GM23248 (cell line): ENCODE data around the gene CFB. TPM values are rescaled to one million over a fixed set of nuclear protein-coding genes. Genes with fewer than 3 reads are reported as not detected.
A peak's percentile ranks its signal among the peaks of the same experiment; 100 is the strongest.
"Not testable (repeated sequence)": the region's sequence is repeated elsewhere in the genome, so short reads cannot be mapped to it uniquely, and the experiment has no call there.

ENCODE experiments used
- DNase-seq: peaks from one replicate; pipeline ENCODE4 v3.0.0-alpha.2; 2015
- H2AFZ ChIP-seq: fragments of 200-600 bp; sonication (generic); 2 replicates; pipeline ENCODE4 v1.6.1; 2016; ENCODE audit warnings: antibody characterized with exemption
- H3F3A ChIP-seq: fragments of 200-600 bp; sonication (generic); 2 replicates; pipeline ENCODE4 v1.6.1; 2016; ENCODE audit warnings: mild to moderate bottlenecking, antibody characterized with exemption, mixed run types; ENCODE audit not compliant: insufficient read depth
- H3K27ac ChIP-seq: fragments of 200-600 bp; sonication (generic); 2 replicates; pipeline ENCODE4 v1.5.1; 2016; ENCODE audit warnings: mild to moderate bottlenecking
- H3K27me3 ChIP-seq: fragments of 200-600 bp; sonication (generic); replicated peaks from 2 replicates; pipeline ENCODE4 v1.6.1; 2016; ENCODE audit warnings: mild to moderate bottlenecking; ENCODE audit not compliant: insufficient read depth
- H3K36me3 ChIP-seq: fragments of 200-600 bp; sonication (generic); 2 replicates; pipeline ENCODE4 v1.6.1; 2016; ENCODE audit warnings: low read depth, mild to moderate bottlenecking
- H3K4me1 ChIP-seq: fragments of 200-600 bp; sonication (generic); 2 replicates; pipeline ENCODE4 v1.6.1; 2016; ENCODE audit warnings: mild to moderate bottlenecking; ENCODE audit not compliant: insufficient read depth
- H3K4me2 ChIP-seq: fragments of 200-600 bp; sonication (generic); one replicate; pipeline ENCODE4 v1.6.1; 2016; ENCODE audit warnings: mild to moderate bottlenecking; ENCODE audit not compliant: unreplicated experiment
- H3K4me3 ChIP-seq: fragments of 200-600 bp; sonication (generic); 2 replicates; pipeline ENCODE4 v1.5.1; 2016; ENCODE audit warnings: mild to moderate bottlenecking
- H3K79me2 ChIP-seq: fragments of 200-600 bp; sonication (generic); 2 replicates; pipeline ENCODE4 v1.6.1; 2016; ENCODE audit warnings: mild to moderate bottlenecking; ENCODE audit not compliant: insufficient read depth
- H3K9ac ChIP-seq: fragments of 200-600 bp; sonication (generic); 2 replicates; pipeline ENCODE4 v1.6.1; 2016; ENCODE audit warnings: mild to moderate bottlenecking
- H3K9me2 ChIP-seq: fragments of 200-600 bp; sonication (generic); 2 replicates; pipeline ENCODE4 v1.6.1; 2016; ENCODE audit warnings: mixed run types, mild to moderate bottlenecking, moderate library complexity; ENCODE audit not compliant: insufficient read depth
- H3K9me3 ChIP-seq: fragments of 200-600 bp; sonication (generic); one replicate; pipeline ENCODE4 v1.6.1; 2017; ENCODE audit warnings: low read depth
- H4K20me1 ChIP-seq: fragments of 200-600 bp; sonication (generic); 2 replicates; pipeline ENCODE4 v1.6.0; 2016; ENCODE audit not compliant: insufficient read depth
- EZH2 ChIP-seq: fragments of 200-600 bp; sonication (generic); IDR thresholded peaks from 2 replicates; pipeline ENCODE4 v1.6.1; 2018; ENCODE audit warnings: antibody characterized with exemption, mild to moderate bottlenecking; ENCODE audit not compliant: insufficient read depth, poor library complexity, severe bottlenecking
- EZH2phosphoT487 ChIP-seq: fragments of 200-600 bp; sonication (generic); IDR thresholded peaks from 2 replicates; pipeline ENCODE4 v1.6.1; 2018; ENCODE audit warnings: antibody characterized with exemption, moderate library complexity, mild to moderate bottlenecking, low read depth; ENCODE audit not compliant: insufficient read depth
- WGBS, 2 experiments: methylation state at CpG; one replicate each; pipeline ENCODE4 v1.1.6; 2015 to 2017; ENCODE audit warnings: low lambda C conversion rate in 2 of 2, low coverage in 1 of 2; ENCODE audit errors: missing lambda C conversion rate in 2 of 2; 5-methylcytosine and 5-hydroxymethylcytosine counted together
- in situ Hi-C: fragments of 300-500 bp; cut with MboI; formaldehyde crosslinking; loops from 2 replicates; pipeline ENCODE4 v1.15.0; 2020
- polyA plus RNA-seq: library from polyadenylated mRNA; unstranded; fragments of >200 nt; fragmentation: Nextera tagmentation; extraction: Ambion mirVana; gene quantifications from 2 replicates; pipeline ENCODE4 v1.2.1, GENCODE V29; 2016
- total RNA-seq: library from RNA; depleted of rRNA; stranded (reverse); fragments of >200 nt; shearing (Covaris generic); gene quantifications from 2 replicates; pipeline ENCODE4 v1.2.3, GENCODE V29; 2014

Gene CFB
- total and polyA plus RNA-seq, 2 experiments from 2014 or later = 3.9 to 4.4 TPM

- Histone ChIP-seq H3F3A (peaks cover 23% of the 10 kb centered on the region), H3K9me3 (no peaks in the 10 kb centered on the region), H3K27ac (peak within 1 kb of the TSS; percentile 96), H3K9me2 (no peaks in the 10 kb centered on the region), H3K36me3 (peaks cover 5% of the 10 kb centered on the region; the same call in 1 of the 2 replicates), H2AFZ (peak within 1 kb of the TSS; percentile 60), H3K27me3 (no peaks in the 10 kb centered on the region), H3K4me3 (peak within 1 kb of the TSS; percentile 90), H3K9ac (peak within 1 kb of the TSS; percentile 99), H4K20me1 (no peaks in the 10 kb centered on the region), H3K4me1 (peaks cover 13% of the 10 kb centered on the region), H3K79me2 (peaks cover 56% of the 10 kb centered on the region), H3K4me2 (peak within 1 kb of the TSS; percentile 98)
- WGBS, 2 experiments = 1 to 2% methylated on average over 39 to 58 of the region's 62 CpGs
- TF ChIP-seq EZH2phosphoT487 = no peak
- no peak for TF ChIP-seq EZH2
- in situ Hi-C loops = no loop called here
- DNase-seq = peak; percentile 100
These were observed 26.3 kb downstream of the CFB start, which contains the start of gene DXO for GRCh38 chr6:31971993-31972708. DXO (minus strand) TSS chr6:31972138; CDS start chr6:31971675, 463 bp downstream.

- in situ Hi-C loops = no loop called here
- H3K9me2 ChIP-seq = no peaks in the 10 kb centered on the region
- H3K4me2 ChIP-seq = peak overlapping the region; percentile 98
- H3K27me3 ChIP-seq = no peaks in the 10 kb centered on the region
- peaks cover 23% of the 10 kb centered on the region for H3F3A ChIP-seq
- H3K4me1 ChIP-seq = peaks cover 13% of the 10 kb centered on the region
- peak; percentile 87 for DNase-seq
- no peak for TF ChIP-seq EZH2
- TF ChIP-seq EZH2phosphoT487 = no peak
- H3K9ac ChIP-seq = peak overlapping the region; percentile 99
- H4K20me1 ChIP-seq = no peaks in the 10 kb centered on the region
- peak overlapping the region; percentile 90 for H3K4me3 ChIP-seq
- H3K79me2 ChIP-seq = peaks cover 51% of the 10 kb centered on the region
- peak overlapping the region; percentile 60 for H2AFZ ChIP-seq
- 0 out of 2 replicates have a peak, but pooled peaks cover 5% of the 10 kb centered on the region for H3K36me3 ChIP-seq
- H3K27ac ChIP-seq = peak overlapping the region; percentile 96
- H3K9me3 ChIP-seq = no peaks in the 10 kb centered on the region
- WGBS, 2 experiments = 4% methylated on average over 19 of the region's 19 CpGs
These were observed 26.9 kb downstream of the CFB start for GRCh38 chr6:31972709-31973350.

GRCh38 chr6:31976065-31976464 lies 30.2 kb downstream of the CFB start:
- WGBS, 2 experiments = 90% methylated on average over 22 of the region's 30 CpGs; no CpG with 5 or more reads in 1 of the 2 experiments
- in situ Hi-C loops, H4K20me1 ChIP-seq, H3K9me3 ChIP-seq, H3K9me2 ChIP-seq, H3K9ac ChIP-seq, H3K4me1 ChIP-seq, H2AFZ ChIP-seq, H3K4me3 ChIP-seq, DNase-seq, H3K27me3 ChIP-seq, H3K27ac ChIP-seq, H3K4me2 ChIP-seq: not testable (repeated sequence)
- Histone ChIP-seq H3F3A (peaks cover 12% of the 10 kb centered on the region), H3K79me2 (peaks cover 43% of the 10 kb centered on the region), H3K36me3 (peaks cover 11% of the 10 kb centered on the region; the same call in 1 of the 2 replicates)

- Histone ChIP-seq H3K36me3 (peaks cover 11% of the 10 kb centered on the region; the same call in 1 of the 2 replicates), H3F3A (peaks cover 5% of the 10 kb centered on the region), H4K20me1 (no peaks in the 10 kb centered on the region), H3K9ac (no peak overlapping the region), H3K9me2 (no peaks in the 10 kb centered on the region), H3K79me2 (peaks cover 33% of the 10 kb centered on the region), H3K27me3 (no peaks in the 10 kb centered on the region), H3K4me3 (no peak overlapping the region), H3K4me2 (no peak overlapping the region), H3K9me3 (no peaks in the 10 kb centered on the region), H2AFZ (no peak overlapping the region), H3K4me1 (peaks cover 4% of the 10 kb centered on the region; the same call in 1 of the 2 replicates), H3K27ac (no peak overlapping the region)
- 87 to 88% methylated on average over 12 of the region's 12 CpGs for WGBS, 2 experiments
- in situ Hi-C loops = no loop called here
- TF ChIP-seq EZH2 = no peak
- no peak for TF ChIP-seq EZH2phosphoT487
- no peak for DNase-seq
These were observed 32.0 kb downstream of the CFB start for GRCh38 chr6:31977816-31978431.
